GM12891 (cell line): ENCODE measurements around the gene VWDE.

Source experiments
- DNase-seq: peaks from one replicate; pipeline ENCODE4 v3.0.0; 2011; ENCODE audit warnings: low spot score; ENCODE audit not compliant: insufficient read length
- FAIRE-seq: peaks from 2 replicates; lab custom pipeline; 2011; peaks lifted over from hg19 to GRCh38; lab: Jason Lieb, UNC
- PAX5 ChIP-seq: IDR thresholded peaks from 2 replicates; pipeline ENCODE4 v1.6.1; 2011; ENCODE audit warnings: low read length, moderate library complexity, mild to moderate bottlenecking; ENCODE audit not compliant: insufficient read depth, severe bottlenecking
- POLR2A ChIP-seq: IDR thresholded peaks from 2 replicates; pipeline ENCODE4 v1.6.1; 2011; ENCODE audit warnings: low read depth, low read length, control low read depth
- POLR2AphosphoS5 ChIP-seq: IDR thresholded peaks from 2 replicates; pipeline ENCODE4 v1.6.1; 2011; ENCODE audit warnings: low read depth, low read length, control low read depth
- POU2F2 ChIP-seq: IDR thresholded peaks from 2 replicates; pipeline ENCODE4 v1.6.1; 2011; ENCODE audit warnings: low read depth, mild to moderate bottlenecking, control low read depth, low read length, moderate library complexity
- SPI1 ChIP-seq: IDR thresholded peaks from 2 replicates; pipeline ENCODE4 v1.6.1; 2011; ENCODE audit warnings: low read depth, low read length, control low read depth
- TAF1 ChIP-seq: IDR thresholded peaks from 2 replicates; pipeline ENCODE4 v1.6.1; 2011; ENCODE audit warnings: low read depth, low read length, control low read depth

Gene VWDE

DNA sequence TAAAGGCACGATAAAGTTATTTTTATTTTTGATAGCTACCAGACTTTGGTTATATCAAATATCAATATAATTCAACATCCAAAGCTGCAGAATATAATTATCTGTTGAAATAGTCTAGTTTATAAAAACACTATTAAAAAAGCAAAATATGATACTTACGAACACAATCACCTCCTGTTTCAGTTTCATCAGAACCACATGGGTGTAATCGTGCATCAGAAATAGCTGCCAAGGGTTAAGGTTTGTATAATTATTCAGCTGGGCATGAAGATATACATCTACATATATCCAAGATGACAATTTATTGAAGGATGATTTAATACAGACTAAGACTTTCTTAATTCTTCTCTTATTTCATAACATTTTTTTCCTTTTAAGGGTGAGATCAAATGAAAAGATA is 20.3 kb downstream of the VWDE start:
- TF ChIP-seq POLR2AphosphoS5 (no peak), SPI1 (no peak), TAF1 (no peak), PAX5 (no peak), POU2F2 (no peak), POLR2A (no peak)
- no peak for FAIRE-seq

GRCh38 chr7:12378389-12378788 is 25.3 kb downstream of the VWDE start:
- FAIRE-seq (no peak), DNase-seq (no peak)

More for the DNA sequence above, 20.3 kb downstream of the VWDE start:
- DNase-seq: no peak

GRCh38 chr7:12377406-12377805 is 26.3 kb downstream of the VWDE start:
- no peak for DNase-seq
- no peak for FAIRE-seq
- TF ChIP-seq SPI1 (no peak), POU2F2 (no peak), TAF1 (no peak), PAX5 (no peak), POLR2A (no peak), POLR2AphosphoS5 (no peak)

More at GRCh38 chr7:12378389-12378788, 25.3 kb downstream of the VWDE start:
- TF ChIP-seq POLR2AphosphoS5 (no peak), POLR2A (no peak), PAX5 (no peak), POU2F2 (no peak), TAF1 (no peak), SPI1 (no peak)

GRCh38 chr7:12373580-12374263 is 29.9 kb downstream of the VWDE start:
- FAIRE-seq: no peak
- DNase-seq: no peak
- TF ChIP-seq POU2F2: no peak
- TF ChIP-seq PAX5: no peak
- TF ChIP-seq SPI1: no peak
- no peak for TF ChIP-seq POLR2A
- no peak for TF ChIP-seq TAF1
- TF ChIP-seq POLR2AphosphoS5: no peak

GRCh38 chr7:12370249-12370648 is 33.4 kb downstream of the VWDE start:
- no peak for DNase-seq
- FAIRE-seq: no peak
- TF ChIP-seq POLR2A: no peak
- TF ChIP-seq TAF1: no peak
- TF ChIP-seq PAX5: no peak
- no peak for TF ChIP-seq POU2F2
- TF ChIP-seq POLR2AphosphoS5: no peak
- no peak for TF ChIP-seq SPI1

DNA sequence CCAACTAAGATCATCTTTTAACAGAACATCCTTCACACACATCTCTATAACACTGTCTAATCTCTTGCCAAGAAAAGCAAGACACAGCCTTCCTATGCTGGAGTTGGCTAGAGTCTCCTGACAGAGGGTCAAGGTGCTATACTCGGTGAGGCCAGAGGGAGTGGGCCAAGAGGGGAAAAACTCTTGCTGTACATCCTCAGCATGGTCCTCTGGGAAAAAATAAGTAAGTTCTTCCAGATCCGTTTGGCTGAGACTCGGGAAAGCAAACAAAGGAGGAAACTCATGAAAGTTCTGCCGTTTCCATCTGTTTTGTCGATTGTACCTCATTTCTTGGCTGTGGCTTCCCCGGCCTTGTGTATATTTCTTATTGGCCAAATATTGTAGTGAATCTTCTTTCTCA is 33.9 kb downstream of the VWDE start:
- no peak for DNase-seq
- TF ChIP-seq POLR2A (no peak), TAF1 (no peak), POU2F2 (no peak), SPI1 (no peak), POLR2AphosphoS5 (no peak)
- no peak for FAIRE-seq

- TF ChIP-seq PAX5 (no peak), POLR2AphosphoS5 (no peak), POU2F2 (no peak), POLR2A (no peak), TAF1 (no peak), SPI1 (no peak)
- FAIRE-seq (no peak), DNase-seq (no peak)
These were observed 34.6 kb downstream of the VWDE start for GRCh38 chr7:12369072-12369471.

DNA sequence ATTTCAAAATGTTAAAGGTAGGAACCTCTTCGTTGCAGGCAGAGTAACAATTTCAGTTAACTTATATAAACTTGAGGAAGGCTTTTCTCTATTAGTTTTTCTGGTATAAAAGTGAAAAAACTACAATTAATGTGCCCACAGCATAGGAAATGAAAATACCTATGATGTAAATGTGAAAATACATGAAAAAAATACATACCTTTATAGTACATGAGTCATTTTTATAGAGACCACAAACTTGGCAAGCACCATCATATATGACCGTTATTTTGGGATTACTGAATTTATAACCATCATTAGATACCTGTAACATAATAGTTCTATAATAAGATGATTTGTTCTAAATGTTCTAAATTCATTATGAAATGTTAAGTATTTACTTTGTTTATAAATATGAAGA is 42.7 kb downstream of the VWDE start:
- TF ChIP-seq POLR2AphosphoS5: no peak
- TF ChIP-seq PAX5: no peak
- TF ChIP-seq TAF1: no peak
- TF ChIP-seq POLR2A: no peak
- TF ChIP-seq SPI1: no peak
- no peak for DNase-seq
- no peak for FAIRE-seq

- DNase-seq: no peak
- no peak for FAIRE-seq
These were observed 45.0 kb downstream of the VWDE start for GRCh38 chr7:12358694-12359093.

GRCh38 chr7:12357508-12357907 is 46.2 kb downstream of the VWDE start:
- no peak for DNase-seq
- no peak for TF ChIP-seq TAF1
- TF ChIP-seq POLR2A: no peak
- TF ChIP-seq PAX5: no peak
- no peak for TF ChIP-seq SPI1
- TF ChIP-seq POU2F2: no peak
- no peak for FAIRE-seq

More at GRCh38 chr7:12358694-12359093, 45.0 kb downstream of the VWDE start:
- no peak for TF ChIP-seq POU2F2
- no peak for TF ChIP-seq SPI1
- TF ChIP-seq POLR2A: no peak
- no peak for TF ChIP-seq PAX5
- no peak for TF ChIP-seq POLR2AphosphoS5
- no peak for TF ChIP-seq TAF1
